ENCODE data around the gene ANO2.
"Not testable (repeated sequence)": the region's sequence is repeated elsewhere in the genome, so short reads cannot be mapped to it uniquely, and the experiment has no call there.

Gene ANO2

GRCh38 chr12:5568325-5568981 is 376.6 kb downstream of the ANO2 start:
- no peak for FAIRE-seq

DNA sequence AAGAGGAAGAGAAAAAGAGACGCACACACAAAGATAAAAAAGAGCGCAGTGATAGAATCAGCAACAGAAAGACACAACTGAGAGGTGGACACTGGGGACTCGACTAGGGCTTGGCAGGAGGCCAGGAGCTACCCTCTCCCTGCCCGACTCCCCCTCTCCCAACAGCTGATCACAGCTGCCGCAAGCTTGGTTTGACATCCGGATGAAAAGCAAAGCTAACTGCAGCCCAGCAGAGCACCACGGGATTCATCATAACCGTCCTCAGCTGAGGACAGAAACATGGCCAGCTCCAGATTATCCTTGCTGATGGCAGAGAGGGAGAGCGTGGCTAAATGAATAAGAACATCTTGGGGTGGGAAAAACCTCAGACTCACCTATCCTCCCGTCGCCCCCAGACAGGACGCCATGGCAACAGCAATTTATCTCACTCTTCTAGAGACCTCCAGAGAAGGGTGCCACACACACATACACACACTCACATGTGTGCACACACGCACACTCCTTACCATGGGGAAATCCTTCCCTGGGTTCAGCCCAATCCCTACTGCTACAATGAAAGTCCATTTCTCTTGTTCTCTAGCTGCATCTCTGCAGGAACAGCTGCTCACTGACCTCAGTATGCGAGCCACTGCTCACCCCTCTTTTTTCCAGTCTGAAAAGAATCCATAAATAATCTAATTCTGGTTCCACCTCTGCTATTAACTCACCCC is 377.9 kb downstream of the ANO2 start:
- no peak for FAIRE-seq

DNA sequence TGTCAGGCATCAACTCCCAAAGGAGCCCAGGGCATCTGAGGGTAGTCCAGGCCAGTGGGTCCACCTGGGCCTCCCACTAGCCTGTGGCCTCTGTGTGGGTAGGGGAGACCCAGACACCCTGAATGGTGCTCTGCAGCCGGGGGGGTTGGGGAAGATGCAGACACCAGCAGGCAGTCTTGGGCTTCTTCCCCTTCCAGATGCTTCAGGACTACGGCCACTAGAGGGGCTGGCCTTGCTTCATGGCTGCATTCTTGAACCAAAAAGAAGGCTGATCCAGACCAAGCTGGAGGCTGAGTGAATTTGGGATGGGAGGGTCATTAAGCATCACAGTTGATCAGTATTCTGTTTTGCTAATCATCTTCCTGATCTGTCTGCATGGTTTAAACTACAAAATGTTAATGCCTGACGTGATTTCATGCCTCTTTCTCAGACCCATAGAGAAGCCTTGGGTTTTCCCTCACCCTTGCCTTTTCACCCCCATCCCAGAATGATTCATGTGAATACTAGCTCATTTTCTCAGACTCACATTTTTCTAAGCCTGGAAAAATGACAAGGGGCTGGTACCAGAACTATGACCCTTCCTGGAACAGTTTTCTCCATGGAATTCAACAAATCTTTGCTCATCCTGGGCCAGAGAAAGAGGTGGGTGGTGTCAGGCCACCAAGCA is 379.0 kb downstream of the ANO2 start:
- FAIRE-seq = no peak

- no peak for FAIRE-seq
Observed at GRCh38 chr12:5562581-5562980, 382.5 kb downstream of the ANO2 start.

- no peak for FAIRE-seq
Observed at GRCh38 chr12:5561846-5562245, 383.2 kb downstream of the ANO2 start.

GRCh38 chr12:5561057-5561456 is 384.0 kb downstream of the ANO2 start:
- FAIRE-seq = no peak

- FAIRE-seq = no peak
Observed at GRCh38 chr12:5560265-5560664, 384.8 kb downstream of the ANO2 start.

DNA sequence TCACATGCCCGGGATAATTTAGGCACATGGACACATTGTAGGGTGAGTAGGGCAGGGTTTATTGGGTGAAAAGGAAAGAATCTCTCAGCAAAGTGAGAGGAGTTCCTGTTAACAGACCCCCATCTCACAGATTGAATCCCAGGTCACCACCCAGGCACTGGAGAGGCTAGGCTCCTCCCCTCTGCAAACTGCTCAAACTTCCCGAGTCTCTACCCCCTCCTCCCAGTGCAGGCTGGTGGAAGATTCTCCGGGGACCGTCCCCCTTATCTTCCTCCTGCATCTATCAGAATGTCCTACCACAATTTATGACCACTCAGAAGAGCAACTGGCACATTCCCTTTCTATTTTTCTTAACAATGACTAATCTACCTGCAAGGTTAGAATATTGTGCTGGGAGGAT is 387.2 kb downstream of the ANO2 start:
- FAIRE-seq = no peak

GRCh38 chr12:5556946-5557673 is 387.9 kb downstream of the ANO2 start:
- FAIRE-seq = no peak

DNA sequence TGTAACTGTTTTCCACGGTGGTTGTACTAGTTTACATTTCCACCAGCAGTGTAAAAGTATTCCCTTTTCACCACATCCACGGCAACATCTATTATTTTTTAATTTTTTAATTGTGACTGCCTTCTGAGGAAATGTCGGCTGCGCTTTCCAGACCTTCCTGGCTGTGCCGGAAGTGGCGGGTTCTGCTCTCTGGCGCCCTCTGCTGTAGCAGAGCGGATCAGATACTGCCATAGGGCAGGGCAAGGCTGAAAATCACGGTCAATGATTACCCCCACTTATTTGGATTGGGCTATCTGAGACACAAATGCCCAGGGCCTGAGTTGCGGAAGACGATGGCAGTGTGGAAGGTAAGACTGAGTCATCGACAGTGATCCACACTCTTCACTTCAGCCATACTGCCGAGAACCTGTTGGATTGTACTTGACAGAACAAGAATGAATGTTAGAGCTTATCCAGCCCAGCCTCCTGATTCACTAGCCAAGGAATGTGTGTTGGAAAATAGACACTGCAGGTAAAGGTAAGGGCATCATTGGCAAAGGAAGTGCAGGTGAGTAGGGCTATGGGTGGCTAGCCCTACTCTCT is 388.9 kb downstream of the ANO2 start:
- FAIRE-seq = no peak

DNA sequence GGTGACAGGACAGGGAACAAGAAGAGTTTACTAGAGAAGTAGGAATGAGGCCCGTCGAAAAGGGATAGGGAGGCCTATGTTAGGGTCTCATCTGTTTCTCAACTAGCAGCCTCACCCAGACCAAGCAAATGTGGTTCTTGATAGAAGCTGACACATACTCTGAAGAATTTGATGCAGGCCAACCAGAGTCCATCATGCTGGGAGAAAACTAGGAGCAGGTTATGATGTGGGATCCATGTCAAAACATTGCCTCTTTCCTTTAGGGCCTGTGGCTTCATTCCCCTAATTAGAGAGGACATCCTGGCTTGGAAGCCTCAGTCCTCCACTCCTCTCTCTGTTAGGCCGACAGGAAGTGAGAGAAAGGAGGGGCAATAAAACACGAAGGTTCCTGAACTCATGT is 390.3 kb downstream of the ANO2 start:
- FAIRE-seq = no peak

GRCh38 chr12:5549011-5549410 is 396.0 kb downstream of the ANO2 start:
- FAIRE-seq = no peak

DNA sequence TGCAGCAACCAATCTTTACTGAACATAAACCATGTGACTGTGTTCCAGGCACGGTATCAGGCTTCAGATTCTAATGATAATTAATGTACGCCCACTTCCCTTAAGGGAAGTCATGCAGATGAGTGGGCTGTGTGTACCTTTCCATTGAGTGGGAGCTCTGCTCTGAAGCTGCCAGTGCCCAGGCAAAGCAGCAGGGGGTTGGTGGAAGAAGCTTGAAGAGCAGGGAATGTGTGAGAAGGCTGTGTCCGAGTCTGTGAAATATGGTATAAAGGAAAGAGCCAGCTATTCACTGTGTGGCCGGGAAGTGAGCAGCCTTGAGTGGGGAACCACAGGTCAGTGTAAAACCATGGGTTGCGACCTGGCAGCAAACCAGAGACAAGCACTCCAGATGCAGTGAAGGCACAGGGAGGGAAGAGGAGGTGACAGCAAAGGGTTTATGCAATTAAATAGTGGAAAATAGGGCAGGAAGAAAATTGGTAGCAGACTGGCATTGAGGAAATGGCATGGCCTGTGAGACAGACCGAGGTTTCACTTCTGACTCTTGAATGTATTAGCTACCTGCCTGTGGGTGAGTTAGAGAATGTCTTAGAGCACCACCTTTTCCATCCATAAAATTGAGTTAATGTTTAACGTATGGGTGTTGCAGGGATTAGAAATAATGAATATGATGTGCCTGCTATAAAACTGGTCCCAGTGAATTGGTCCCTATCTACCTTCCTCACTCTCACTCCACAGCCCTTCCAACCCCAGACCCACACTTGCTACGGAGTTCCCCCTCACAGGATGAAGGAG is 396.7 kb downstream of the ANO2 start:
- FAIRE-seq = no peak

DNA sequence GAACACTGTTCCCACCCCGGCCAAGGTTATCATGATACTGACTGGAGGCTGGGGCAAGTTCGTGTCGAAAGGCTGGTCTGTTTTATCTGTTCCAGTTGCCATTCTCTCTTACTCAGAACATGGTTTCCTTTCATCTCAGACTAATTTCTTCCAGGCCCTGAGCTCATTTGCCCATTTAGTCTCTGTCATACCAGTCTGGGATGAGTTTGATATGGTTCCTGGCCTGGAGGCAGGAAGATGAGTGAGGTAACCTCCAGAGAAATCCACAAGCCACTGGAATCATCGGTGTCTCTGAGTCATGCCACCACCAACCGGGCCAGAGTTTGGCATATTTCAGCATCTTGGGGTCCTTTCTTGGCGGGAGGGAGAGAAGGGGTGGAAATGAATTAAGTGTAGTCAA is 398.4 kb downstream of the ANO2 start:
- FAIRE-seq = no peak

GRCh38 chr12:5537771-5538170 is 407.3 kb downstream of the ANO2 start:
- FAIRE-seq = no peak

DNA sequence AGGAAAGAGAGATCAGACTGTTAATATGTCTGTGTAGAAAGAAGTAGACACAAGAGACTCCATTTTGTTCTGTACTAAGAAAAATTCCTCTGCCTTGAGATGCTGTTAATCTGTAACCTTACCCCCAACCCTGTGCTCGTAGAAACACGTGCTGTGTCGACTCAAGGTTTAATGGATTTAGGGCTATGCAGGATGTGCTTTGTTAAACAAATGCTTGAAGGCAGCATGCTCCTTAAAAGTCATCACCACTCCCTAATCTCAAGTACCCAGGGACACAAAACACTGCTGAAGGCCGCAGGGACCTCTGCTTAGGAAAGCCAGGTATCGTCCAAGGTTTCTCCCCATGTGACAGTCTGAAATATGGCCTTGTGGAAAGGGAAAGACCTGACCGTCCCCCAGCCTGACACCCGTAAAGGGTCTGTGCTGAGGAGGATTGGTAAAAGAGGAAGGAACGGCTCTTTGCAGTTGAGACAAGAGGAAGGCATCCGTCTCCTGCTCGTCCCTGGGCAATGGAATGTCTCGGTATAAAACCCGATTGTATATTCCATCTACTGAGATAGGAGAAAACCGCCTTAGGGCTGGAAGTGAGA is 407.9 kb downstream of the ANO2 start:
- not testable (repeated sequence) for FAIRE-seq

DNA sequence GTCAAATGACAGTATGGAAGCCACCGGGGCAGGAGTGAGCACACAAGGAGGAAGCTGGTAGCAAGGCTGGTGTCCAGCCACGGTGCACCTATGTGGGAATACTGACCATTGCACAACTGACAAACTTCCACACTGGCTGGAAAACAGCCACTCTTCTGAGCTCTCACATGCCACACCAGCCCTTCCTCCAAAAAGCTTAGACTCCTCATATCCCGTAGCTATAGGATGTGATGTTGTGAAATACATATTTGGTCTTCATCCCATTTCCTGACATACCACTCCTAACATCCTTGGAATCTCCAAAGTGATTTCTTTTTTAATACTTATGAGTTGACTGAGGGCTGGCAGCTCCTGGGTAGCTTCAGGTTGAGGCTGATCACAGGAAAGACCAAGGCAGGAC is 409.5 kb downstream of the ANO2 start:
- FAIRE-seq = no peak

- no peak for FAIRE-seq
Observed at GRCh38 chr12:5534426-5535199, 410.4 kb downstream of the ANO2 start.

DNA sequence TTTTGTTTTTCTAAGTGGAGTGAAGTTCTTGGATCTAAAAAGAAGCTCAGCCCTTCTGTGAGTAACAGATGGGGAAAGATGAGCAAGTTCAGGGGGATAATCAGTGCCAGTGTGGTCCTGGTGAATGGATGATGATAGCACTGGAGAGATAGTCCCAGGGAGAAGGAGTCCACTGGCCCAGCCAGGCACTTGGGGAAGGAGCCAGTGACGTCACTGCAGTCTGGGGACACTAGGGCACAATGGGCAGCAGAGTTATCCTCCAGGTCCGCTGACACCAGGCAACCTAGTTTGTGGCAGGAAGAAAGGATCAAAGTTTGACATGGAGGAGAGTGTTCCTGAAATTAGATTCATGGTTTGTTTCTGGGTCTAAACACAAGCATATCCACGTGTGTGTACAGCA is 411.7 kb downstream of the ANO2 start:
- FAIRE-seq = no peak

GRCh38 chr12:5525783-5526367 is 419.2 kb downstream of the ANO2 start:
- FAIRE-seq = no peak
